SIG-M5 (cell line): Measurements from ENCODE around the gene IRF1.
A peak's percentile ranks its signal among the peaks of the same experiment; 100 is the strongest.

ENCODE experiments used
- DNase-seq: peaks from one replicate; lab custom pipeline; 2025; lab: John Stamatoyannopoulos, UW

The IRF1 gene

GRCh38 chr5:132460846-132461568 lies 29.6 kb downstream of the IRF1 start:
- no peak for DNase-seq

- DNase-seq = no peak
Observed at GRCh38 chr5:132459983-132460838, 30.4 kb downstream of the IRF1 start.

GRCh38 chr5:132459031-132459982 lies 31.3 kb downstream of the IRF1 start:
- no peak for DNase-seq

GRCh38 chr5:132458651-132459030 lies 31.9 kb downstream of the IRF1 start:
- DNase-seq = no peak

- no peak for DNase-seq
Observed at GRCh38 chr5:132458226-132458560, 32.4 kb downstream of the IRF1 start.

GRCh38 chr5:132457371-132458225 lies 33.0 kb downstream of the IRF1 start:
- DNase-seq = peak; percentile 61

GRCh38 chr5:132456987-132457361 lies 33.6 kb downstream of the IRF1 start:
- DNase-seq = no peak

- DNase-seq = peak; percentile 40
Observed at GRCh38 chr5:132456296-132456986, 34.1 kb downstream of the IRF1 start.

GRCh38 chr5:132455614-132456115 lies 34.9 kb downstream of the IRF1 start:
- no peak for DNase-seq

GRCh38 chr5:132454361-132454760 lies 36.2 kb downstream of the IRF1 start:
- no peak for DNase-seq

- DNase-seq = no peak
Observed at GRCh38 chr5:132451387-132451786, 39.2 kb downstream of the IRF1 start.

- DNase-seq = no peak
Observed at GRCh38 chr5:132449060-132449459, 41.5 kb downstream of the IRF1 start.

- no peak for DNase-seq
Observed at GRCh38 chr5:132447196-132447595, 43.4 kb downstream of the IRF1 start.

GRCh38 chr5:132446621-132447020 lies 44.0 kb downstream of the IRF1 start:
- DNase-seq = no peak

- DNase-seq = no peak
Observed at GRCh38 chr5:132445930-132446329, 44.6 kb downstream of the IRF1 start.

GRCh38 chr5:132445640-132445923 lies 45.0 kb downstream of the IRF1 start:
- DNase-seq = no peak

- no peak for DNase-seq
Observed at GRCh38 chr5:132444841-132445639, 45.5 kb downstream of the IRF1 start.

- DNase-seq = no peak
Observed at GRCh38 chr5:132444061-132444460, 46.5 kb downstream of the IRF1 start.

- no peak for DNase-seq
Observed at GRCh38 chr5:132439521-132440089, 51.0 kb downstream of the IRF1 start.

GRCh38 chr5:132438917-132439316 lies 51.7 kb downstream of the IRF1 start:
- DNase-seq = no peak
